SK-N-SH (cell line): ENCODE measurements around the gene CHCHD3. TPM values are rescaled to one million over a fixed set of nuclear protein-coding genes. Genes with fewer than 3 reads are reported as not detected.

ENCODE experiments used
- CTCF ChIA-PET: fragments of 300-600, 350-600 bp; formaldehyde crosslinking; extraction: SDS; loops from one replicate; lab custom pipeline; 2021; lab: Yijun Ruan, JAX
- POLR2A ChIA-PET: fragments of 350-600 bp; sonication (Branson Sonifier 250); formaldehyde crosslinking; extraction: SDS; loops from one replicate; lab custom pipeline; 2020; ENCODE audit warnings: antibody characterized with exemption, inconsistent platforms; lab: Yijun Ruan, JAX
- DNase-seq: peaks from one replicate; pipeline ENCODE4 v3.0.0; 2012
- H2AFZ ChIP-seq: fragments of 200-600 bp; sonication (generic); 2 replicates; pipeline ENCODE4 v1.8.1; 2016; ENCODE audit warnings: antibody characterized with exemption, mild to moderate bottlenecking, low read depth
- H3F3A ChIP-seq: fragments of 200-600 bp; sonication (generic); replicated peaks from 2 replicates; pipeline ENCODE3; 2016; ENCODE audit warnings: antibody characterized with exemption, mild to moderate bottlenecking; ENCODE audit not compliant: insufficient read depth
- H3K27ac ChIP-seq, 2 experiments: fragments of 200-500 bp in 1 of 2; fragments of 200-600 bp in 1 of 2; sonication (Bioruptor generic) in 1 of 2; sonication (generic), shearing (Covaris generic) in 1 of 2; 2 replicates each; pipeline versions ENCODE4 v1.5.1 to v1.6.1; 2014 to 2016; ENCODE audit warnings: low read depth in 2 of 2, inconsistent platforms in 1 of 2, low read length in 1 of 2, mild to moderate bottlenecking in 1 of 2, mixed read lengths in 1 of 2
- H3K27me3 ChIP-seq: fragments of 200-600 bp; sonication (generic), shearing (Covaris generic); 2 replicates; pipeline ENCODE4 v1.6.1; 2016; ENCODE audit warnings: mixed run types; ENCODE audit not compliant: insufficient read depth
- H3K36me3 ChIP-seq, 2 experiments: fragments of 200-500 bp in 1 of 2; fragments of 200-600 bp in 1 of 2; sonication (Bioruptor generic) in 1 of 2; sonication (generic) in 1 of 2; replicated peaks in 1 of 2; 2 replicates each; pipeline versions ENCODE3 to v1.5.1; 2014 to 2016; ENCODE audit warnings: low read length in 1 of 2, mild to moderate bottlenecking in 1 of 2; ENCODE audit not compliant: insufficient read depth in 2 of 2, control insufficient read depth in 1 of 2
- H3K4me1 ChIP-seq, 2 experiments: fragments of 200-500 bp in 1 of 2; fragments of 200-600 bp in 1 of 2; sonication (Bioruptor generic) in 1 of 2; sonication (generic), shearing (Covaris generic) in 1 of 2; 2 replicates each; pipeline versions ENCODE4 v1.5.1 to v1.6.1; 2014 to 2016; ENCODE audit warnings: low read depth in 1 of 2, low read length in 1 of 2, mixed run types in 1 of 2; ENCODE audit not compliant: insufficient read depth in 2 of 2, control insufficient read depth in 1 of 2
- H3K4me2 ChIP-seq: fragments of 200-600 bp; sonication (generic), shearing (Covaris generic); 2 replicates; pipeline ENCODE4 v1.6.1; 2017; ENCODE audit warnings: mixed run types
- H3K4me3 ChIP-seq, 2 experiments: fragments of 200-500 bp in 1 of 2; fragments of 200-600 bp in 1 of 2; sonication (Bioruptor generic) in 1 of 2; sonication (generic), shearing (Covaris generic) in 1 of 2; 2 replicates each; pipeline versions ENCODE4 v1.5.1 to v1.8.1; 2014 to 2016; ENCODE audit warnings: low read depth in 2 of 2, inconsistent platforms in 1 of 2, low read length in 1 of 2, mild to moderate bottlenecking in 1 of 2, mixed read lengths in 1 of 2, moderate library complexity in 1 of 2
- H3K79me2 ChIP-seq: fragments of 200-600 bp; sonication (generic); 2 replicates; pipeline ENCODE4 v1.8.1; 2017; ENCODE audit warnings: mild to moderate bottlenecking; ENCODE audit not compliant: insufficient read depth
- H3K9ac ChIP-seq: fragments of 200-600 bp; sonication (generic); 2 replicates; pipeline ENCODE4 v1.6.1; 2017; ENCODE audit warnings: mixed run types
- H3K9me2 ChIP-seq: fragments of 200-600 bp; sonication (generic); 2 replicates; pipeline ENCODE4 v1.6.1; 2017; ENCODE audit warnings: mixed run types
- H3K9me3 ChIP-seq: fragments of 200-600 bp; sonication (generic); 2 replicates; pipeline ENCODE4 v1.6.1; 2017; ENCODE audit warnings: mixed run types, mild to moderate bottlenecking, moderate library complexity
- H4K20me1 ChIP-seq: fragments of 200-600 bp; sonication (generic); 2 replicates; pipeline ENCODE4 v1.6.1; 2017; ENCODE audit warnings: mild to moderate bottlenecking, mixed run types; ENCODE audit not compliant: insufficient read depth
- CHD2 ChIP-seq: fragments of 150-350 bp; IDR thresholded peaks from 2 replicates; pipeline ENCODE4 v1.6.1; 2018; ENCODE audit warnings: low read length; ENCODE audit not compliant: partially characterized antibody
- ELF1 ChIP-seq: IDR thresholded peaks from 2 replicates; pipeline ENCODE4 v1.4.0; 2012
- FOXJ3 ChIP-seq: sonication (generic); formaldehyde crosslinking; IDR thresholded peaks from 2 replicates; pipeline ENCODE4 v1.5.1; 2020; ENCODE audit warnings: mild to moderate bottlenecking, missing genetic modification reagents
- GATA2 ChIP-seq: sonication (generic); formaldehyde crosslinking; IDR thresholded peaks from 2 replicates; pipeline ENCODE4 v1.5.0; 2020; ENCODE audit warnings: mild to moderate bottlenecking, missing genetic modification reagents
- JUND ChIP-seq: IDR thresholded peaks from 2 replicates; pipeline ENCODE4 v1.4.0; 2012
- MEF2A ChIP-seq: IDR thresholded peaks from 2 replicates; pipeline ENCODE4 v1.4.0; 2012; ENCODE audit warnings: low read depth, borderline replicate concordance
- NRF1 ChIP-seq: IDR thresholded peaks from 2 replicates; pipeline ENCODE4 v1.6.1; 2012; ENCODE audit warnings: low read depth, mild to moderate bottlenecking, low read length
- RCOR1 ChIP-seq: fragments of 150-350 bp; IDR thresholded peaks from 2 replicates; pipeline ENCODE4 v1.6.1; 2017; ENCODE audit warnings: antibody characterized with exemption, low read length
- RFX5 ChIP-seq: IDR thresholded peaks from 2 replicates; pipeline ENCODE4 v1.6.1; 2012; ENCODE audit warnings: mild to moderate bottlenecking, improper control_type of control experiment, low read length
- SMC3 ChIP-seq: IDR thresholded peaks from 2 replicates; pipeline ENCODE4 v1.6.1; 2012; ENCODE audit warnings: low read depth, low read length, improper control_type of control experiment
- TCF12 ChIP-seq: IDR thresholded peaks from 2 replicates; pipeline ENCODE4 v1.4.0; 2012
- TEAD4 ChIP-seq: IDR thresholded peaks from 2 replicates; pipeline ENCODE4 v1.4.0; 2012; ENCODE audit warnings: mild to moderate bottlenecking, borderline replicate concordance; ENCODE audit not compliant: insufficient read depth
- WGBS: methylation state at CpG from one replicate; pipeline ENCODE4 v1.1.6; 2017; ENCODE audit warnings: low lambda C conversion rate; 5-methylcytosine and 5-hydroxymethylcytosine counted together
- polyA plus RNA-seq, 3 experiments: library from polyadenylated mRNA; depleted of rRNA; stranded (reverse); fragments of >200 nt; gene quantifications; 2 replicates each; pipeline ENCODE4 v1.2.3, GENCODE V29; 2012
- TF ChIP-seq, protein P1 (sequence below): fragments of 200-600 bp; sonication (generic); IDR thresholded peaks from 2 replicates; pipeline ENCODE4 v1.6.1; 2017; ENCODE audit warnings: antibody characterized with exemption, mild to moderate bottlenecking, moderate library complexity
- TF ChIP-seq, protein P2 (sequence below): fragments of 150-350 bp; IDR thresholded peaks from 2 replicates; pipeline ENCODE4 v1.6.1; 2017; ENCODE audit warnings: antibody characterized with exemption, low read length, low read depth, borderline replicate concordance
- TF ChIP-seq, protein P3 (sequence below): IDR thresholded peaks from 2 replicates; pipeline ENCODE4 v1.4.0; 2012; ENCODE audit warnings: low read depth

Gene CHCHD3
- polyA plus RNA-seq, 1 of the 3 experiments (the other 2 are of a cell fraction): 97.1 TPM

DNA sequence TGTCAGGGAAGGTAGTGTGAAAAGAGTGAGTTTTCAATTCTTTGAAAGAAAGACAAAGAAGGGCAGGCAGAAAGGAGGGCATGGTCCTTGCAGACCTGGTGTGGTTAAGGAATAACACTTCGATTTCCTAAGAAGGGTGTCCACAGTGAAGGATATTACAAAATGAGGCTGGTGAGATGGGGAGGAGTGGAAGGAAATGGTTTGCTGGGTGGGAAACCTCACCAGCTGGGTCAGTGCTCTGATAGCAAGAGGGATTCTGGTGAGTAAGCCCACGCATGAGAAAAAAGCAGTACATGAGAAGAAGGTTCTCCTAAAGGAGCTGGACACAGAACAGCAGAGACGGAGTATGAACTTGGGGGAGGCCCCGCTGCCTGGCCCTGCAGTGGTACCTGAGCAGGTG is 275.1 kb downstream of the CHCHD3 start (continued):
- TF ChIP-seq ELF1: no peak
- no peak for TF ChIP-seq TEAD4
- TF ChIP-seq, protein P1, sequence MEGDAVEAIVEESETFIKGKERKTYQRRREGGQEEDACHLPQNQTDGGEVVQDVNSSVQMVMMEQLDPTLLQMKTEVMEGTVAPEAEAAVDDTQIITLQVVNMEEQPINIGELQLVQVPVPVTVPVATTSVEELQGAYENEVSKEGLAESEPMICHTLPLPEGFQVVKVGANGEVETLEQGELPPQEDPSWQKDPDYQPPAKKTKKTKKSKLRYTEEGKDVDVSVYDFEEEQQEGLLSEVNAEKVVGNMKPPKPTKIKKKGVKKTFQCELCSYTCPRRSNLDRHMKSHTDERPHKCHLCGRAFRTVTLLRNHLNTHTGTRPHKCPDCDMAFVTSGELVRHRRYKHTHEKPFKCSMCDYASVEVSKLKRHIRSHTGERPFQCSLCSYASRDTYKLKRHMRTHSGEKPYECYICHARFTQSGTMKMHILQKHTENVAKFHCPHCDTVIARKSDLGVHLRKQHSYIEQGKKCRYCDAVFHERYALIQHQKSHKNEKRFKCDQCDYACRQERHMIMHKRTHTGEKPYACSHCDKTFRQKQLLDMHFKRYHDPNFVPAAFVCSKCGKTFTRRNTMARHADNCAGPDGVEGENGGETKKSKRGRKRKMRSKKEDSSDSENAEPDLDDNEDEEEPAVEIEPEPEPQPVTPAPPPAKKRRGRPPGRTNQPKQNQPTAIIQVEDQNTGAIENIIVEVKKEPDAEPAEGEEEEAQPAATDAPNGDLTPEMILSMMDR: no peak

DNA sequence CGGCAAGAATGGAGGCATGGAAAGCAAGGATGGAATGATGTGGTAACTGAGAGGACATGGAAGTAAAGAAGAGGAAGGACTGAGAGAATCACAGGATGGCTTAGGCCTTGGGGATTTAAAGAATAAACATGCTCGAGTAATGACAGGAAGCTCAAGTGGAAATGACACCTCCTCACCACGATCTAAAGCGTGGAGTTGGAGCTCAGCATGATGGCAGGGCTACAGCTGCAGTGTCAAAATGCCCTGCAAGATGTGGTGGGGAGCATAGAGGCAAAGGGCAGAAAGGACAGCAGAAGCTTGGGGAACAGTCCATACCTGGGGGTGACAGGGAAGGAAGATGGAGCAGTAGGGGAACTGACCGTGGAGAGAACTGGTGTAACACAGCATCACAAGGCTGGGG is 276.1 kb downstream of the CHCHD3 start:
- no peak for DNase-seq
- no peak overlapping the region for H3K27ac ChIP-seq
- WGBS: 95% methylated on average over 5 of the region's 5 CpGs
- no peaks in the 10 kb centered on the region for H3F3A ChIP-seq
- TF ChIP-seq NRF1 (no peak), FOXJ3 (no peak), RFX5 (no peak), GATA2 (no peak), MEF2A (no peak), SMC3 (no peak), CHD2 (no peak), TCF12 (no peak), JUND (no peak), RCOR1 (no peak)
- TF ChIP-seq, protein P2, sequence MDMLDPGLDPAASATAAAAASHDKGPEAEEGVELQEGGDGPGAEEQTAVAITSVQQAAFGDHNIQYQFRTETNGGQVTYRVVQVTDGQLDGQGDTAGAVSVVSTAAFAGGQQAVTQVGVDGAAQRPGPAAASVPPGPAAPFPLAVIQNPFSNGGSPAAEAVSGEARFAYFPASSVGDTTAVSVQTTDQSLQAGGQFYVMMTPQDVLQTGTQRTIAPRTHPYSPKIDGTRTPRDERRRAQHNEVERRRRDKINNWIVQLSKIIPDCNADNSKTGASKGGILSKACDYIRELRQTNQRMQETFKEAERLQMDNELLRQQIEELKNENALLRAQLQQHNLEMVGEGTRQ: no peak
- TF ChIP-seq, protein P1: no peak
- TF ChIP-seq, protein P3, sequence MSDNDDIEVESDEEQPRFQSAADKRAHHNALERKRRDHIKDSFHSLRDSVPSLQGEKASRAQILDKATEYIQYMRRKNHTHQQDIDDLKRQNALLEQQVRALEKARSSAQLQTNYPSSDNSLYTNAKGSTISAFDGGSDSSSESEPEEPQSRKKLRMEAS: no peak
- TF ChIP-seq, all 33 proteins: peak for 0
- Histone ChIP-seq H3K27me3 (no peaks in the 10 kb centered on the region), H3K9ac (no peak overlapping the region), H4K20me1 (no peaks in the 10 kb centered on the region), H3K36me3 (peaks cover 0 to 3% of the 10 kb centered on the region in 2 experiments), H3K9me2 (no peaks in the 10 kb centered on the region), H3K4me2 (no peak overlapping the region), H3K9me3 (no peaks in the 10 kb centered on the region), H3K4me1 (peaks cover 0 to 8% of the 10 kb centered on the region in 2 experiments; a peak in 2 of 4 replicates), H3K4me3 (no peak overlapping the region), H2AFZ (no peak overlapping the region), H3K79me2 (no peaks in the 10 kb centered on the region)
- POLR2A ChIA-PET: no interaction called here
- CTCF ChIA-PET: interaction anchor here (0.9 to 1.2 kb wide), 2 partner anchors 12 to 16 kb away, joined by 3 to 4 read pairs; no protein-coding TSS in a partner anchor
